22Rv1 (cell line): ENCODE measurements around the gene ERLIN1.

ENCODE experiments used
- H3K27ac ChIP-seq: fragments of 450-650 bp; 2 replicates; pipeline ENCODE4 v1.5.1; 2017
- CTCF ChIP-seq: fragments of 450-650 bp; IDR thresholded peaks from 2 replicates; pipeline ENCODE4 v1.5.1; 2017; ENCODE audit warnings: mild to moderate bottlenecking
- ZFX ChIP-seq: fragments of 450-650 bp; IDR thresholded peaks from 2 replicates; pipeline ENCODE4 v1.6.1; 2017; ENCODE audit warnings: antibody characterized with exemption, borderline replicate concordance

Gene ERLIN1

GRCh38 chr10:100146875-100147650 is 38.8 kb downstream of the ERLIN1 start:
- TF ChIP-seq ZFX = no peak
- no peak for TF ChIP-seq CTCF
- H3K27ac ChIP-seq = no peak overlapping the region

- no peak for TF ChIP-seq CTCF
Measured at GRCh38 chr10:100146398-100146797, 39.4 kb downstream of the ERLIN1 start.

GRCh38 chr10:100143756-100144155 is 42.1 kb downstream of the ERLIN1 start:
- no peak for TF ChIP-seq CTCF
- no peak for TF ChIP-seq ZFX
- H3K27ac ChIP-seq = no peak overlapping the region

More at GRCh38 chr10:100146398-100146797, 39.4 kb downstream of the ERLIN1 start:
- no peak overlapping the region for H3K27ac ChIP-seq

- TF ChIP-seq CTCF (no peak), ZFX (no peak)
Measured at GRCh38 chr10:100141446-100142087, 44.3 kb downstream of the ERLIN1 start.

GRCh38 chr10:100140070-100140469 is 45.8 kb downstream of the ERLIN1 start:
- TF ChIP-seq CTCF (no peak), ZFX (no peak)
- H3K27ac ChIP-seq = no peak overlapping the region

More at GRCh38 chr10:100141446-100142087, 44.3 kb downstream of the ERLIN1 start:
- no peak overlapping the region for H3K27ac ChIP-seq

- TF ChIP-seq ZFX (no peak), CTCF (no peak)
- no peak overlapping the region for H3K27ac ChIP-seq
Measured at GRCh38 chr10:100138921-100139496, 46.8 kb downstream of the ERLIN1 start.

GRCh38 chr10:100135486-100135885 is 50.3 kb downstream of the ERLIN1 start:
- no peak overlapping the region for H3K27ac ChIP-seq
- TF ChIP-seq CTCF (no peak), ZFX (no peak)
